GM23248 (cell line): ENCODE results near the gene C18orf32. TPM values are rescaled to one million over a fixed set of nuclear protein-coding genes. Genes with fewer than 3 reads are reported as not detected.
"Not testable (repeated sequence)": the region's sequence is repeated elsewhere in the genome, so short reads cannot be mapped to it uniquely, and the experiment has no call there.

ENCODE experiments used
- DNase-seq: peaks from one replicate; pipeline ENCODE4 v3.0.0-alpha.2; 2015
- H2AFZ ChIP-seq: fragments of 200-600 bp; sonication (generic); 2 replicates; pipeline ENCODE4 v1.6.1; 2016; ENCODE audit warnings: antibody characterized with exemption
- H3F3A ChIP-seq: fragments of 200-600 bp; sonication (generic); 2 replicates; pipeline ENCODE4 v1.6.1; 2016; ENCODE audit warnings: mild to moderate bottlenecking, antibody characterized with exemption, mixed run types; ENCODE audit not compliant: insufficient read depth
- H3K27ac ChIP-seq: fragments of 200-600 bp; sonication (generic); 2 replicates; pipeline ENCODE4 v1.5.1; 2016; ENCODE audit warnings: mild to moderate bottlenecking
- H3K27me3 ChIP-seq: fragments of 200-600 bp; sonication (generic); replicated peaks from 2 replicates; pipeline ENCODE4 v1.6.1; 2016; ENCODE audit warnings: mild to moderate bottlenecking; ENCODE audit not compliant: insufficient read depth
- H3K36me3 ChIP-seq: fragments of 200-600 bp; sonication (generic); 2 replicates; pipeline ENCODE4 v1.6.1; 2016; ENCODE audit warnings: low read depth, mild to moderate bottlenecking
- H3K4me1 ChIP-seq: fragments of 200-600 bp; sonication (generic); 2 replicates; pipeline ENCODE4 v1.6.1; 2016; ENCODE audit warnings: mild to moderate bottlenecking; ENCODE audit not compliant: insufficient read depth
- H3K4me2 ChIP-seq: fragments of 200-600 bp; sonication (generic); one replicate; pipeline ENCODE4 v1.6.1; 2016; ENCODE audit warnings: mild to moderate bottlenecking; ENCODE audit not compliant: unreplicated experiment
- H3K4me3 ChIP-seq: fragments of 200-600 bp; sonication (generic); 2 replicates; pipeline ENCODE4 v1.5.1; 2016; ENCODE audit warnings: mild to moderate bottlenecking
- H3K79me2 ChIP-seq: fragments of 200-600 bp; sonication (generic); 2 replicates; pipeline ENCODE4 v1.6.1; 2016; ENCODE audit warnings: mild to moderate bottlenecking; ENCODE audit not compliant: insufficient read depth
- H3K9ac ChIP-seq: fragments of 200-600 bp; sonication (generic); 2 replicates; pipeline ENCODE4 v1.6.1; 2016; ENCODE audit warnings: mild to moderate bottlenecking
- H3K9me2 ChIP-seq: fragments of 200-600 bp; sonication (generic); 2 replicates; pipeline ENCODE4 v1.6.1; 2016; ENCODE audit warnings: mixed run types, mild to moderate bottlenecking, moderate library complexity; ENCODE audit not compliant: insufficient read depth
- H3K9me3 ChIP-seq: fragments of 200-600 bp; sonication (generic); one replicate; pipeline ENCODE4 v1.6.1; 2017; ENCODE audit warnings: low read depth
- H4K20me1 ChIP-seq: fragments of 200-600 bp; sonication (generic); 2 replicates; pipeline ENCODE4 v1.6.0; 2016; ENCODE audit not compliant: insufficient read depth
- EZH2 ChIP-seq: fragments of 200-600 bp; sonication (generic); IDR thresholded peaks from 2 replicates; pipeline ENCODE4 v1.6.1; 2018; ENCODE audit warnings: antibody characterized with exemption, mild to moderate bottlenecking; ENCODE audit not compliant: insufficient read depth, poor library complexity, severe bottlenecking
- EZH2phosphoT487 ChIP-seq: fragments of 200-600 bp; sonication (generic); IDR thresholded peaks from 2 replicates; pipeline ENCODE4 v1.6.1; 2018; ENCODE audit warnings: antibody characterized with exemption, moderate library complexity, mild to moderate bottlenecking, low read depth; ENCODE audit not compliant: insufficient read depth
- WGBS, 2 experiments: methylation state at CpG; one replicate each; pipeline ENCODE4 v1.1.6; 2015 to 2017; ENCODE audit warnings: low lambda C conversion rate in 2 of 2, low coverage in 1 of 2; ENCODE audit errors: missing lambda C conversion rate in 2 of 2; 5-methylcytosine and 5-hydroxymethylcytosine counted together
- in situ Hi-C: fragments of 300-500 bp; cut with MboI; formaldehyde crosslinking; loops from 2 replicates; pipeline ENCODE4 v1.15.0; 2020
- polyA plus RNA-seq: library from polyadenylated mRNA; unstranded; fragments of >200 nt; fragmentation: Nextera tagmentation; extraction: Ambion mirVana; gene quantifications from 2 replicates; pipeline ENCODE4 v1.2.1, GENCODE V29; 2016
- total RNA-seq: library from RNA; depleted of rRNA; stranded (reverse); fragments of >200 nt; shearing (Covaris generic); gene quantifications from 2 replicates; pipeline ENCODE4 v1.2.3, GENCODE V29; 2014

C18orf32 gene
- total and polyA plus RNA-seq, 2 experiments from 2014 or later: 43.7 to 77.0 TPM

DNA sequence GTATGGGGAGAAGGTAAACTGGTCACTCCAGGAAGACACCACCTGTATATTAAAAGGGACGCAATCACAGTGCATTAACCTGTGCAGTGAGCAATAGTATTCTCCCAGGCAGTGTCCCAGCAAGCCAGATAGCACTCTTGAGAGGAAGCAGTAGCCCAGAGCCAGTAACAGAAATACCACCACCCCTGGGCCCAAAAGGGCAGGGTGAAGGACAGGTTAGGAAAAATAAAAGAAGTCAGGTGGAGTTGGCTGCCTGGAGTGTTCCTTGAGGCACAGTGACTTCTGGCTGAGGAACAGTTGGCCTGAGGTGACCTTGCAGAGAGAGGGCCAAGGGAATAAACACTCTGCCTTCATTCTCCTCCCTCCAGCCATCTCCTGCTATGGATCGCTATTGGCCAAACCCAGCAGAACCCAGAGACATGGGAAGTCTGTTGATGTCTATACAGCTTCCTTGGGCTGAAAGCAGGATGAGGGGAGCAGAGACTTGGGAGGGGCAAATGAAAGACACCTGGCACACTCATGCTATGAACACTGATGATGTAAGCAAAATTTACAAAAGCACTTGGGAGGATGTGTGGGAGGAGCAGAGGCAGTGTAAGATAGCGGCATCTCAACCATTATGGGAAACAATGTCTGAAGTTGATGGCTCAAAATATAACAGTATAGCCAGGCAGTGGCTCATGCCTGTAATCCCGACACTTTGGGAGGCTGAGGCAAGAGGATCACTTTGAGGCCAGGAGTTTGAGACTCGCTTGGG is 7.5 kb downstream of the C18orf32 start:
- H3K4me2 ChIP-seq: no peak overlapping the region
- TF ChIP-seq EZH2: no peak
- TF ChIP-seq EZH2phosphoT487: no peak
- H3K27ac ChIP-seq: no peak overlapping the region
- in situ Hi-C loops: no loop called here
- H3K27me3 ChIP-seq: no peaks in the 10 kb centered on the region
- peaks cover 23% of the 10 kb centered on the region for H3K36me3 ChIP-seq
- no peak overlapping the region for H3K9ac ChIP-seq
- no peaks in the 10 kb centered on the region for H3K9me3 ChIP-seq
- no peak overlapping the region for H2AFZ ChIP-seq
- no peaks in the 10 kb centered on the region for H4K20me1 ChIP-seq
- no peaks in the 10 kb centered on the region for H3F3A ChIP-seq
- no peak overlapping the region for H3K4me3 ChIP-seq
- no peak for DNase-seq
- 97 to 100% methylated on average over 5 of the region's 5 CpGs for WGBS, 2 experiments
- H3K79me2 ChIP-seq: peaks cover 25% of the 10 kb centered on the region
- H3K4me1 ChIP-seq: peaks cover 6% of the 10 kb centered on the region; the same call in 1 of the 2 replicates
- no peaks in the 10 kb centered on the region for H3K9me2 ChIP-seq

DNA sequence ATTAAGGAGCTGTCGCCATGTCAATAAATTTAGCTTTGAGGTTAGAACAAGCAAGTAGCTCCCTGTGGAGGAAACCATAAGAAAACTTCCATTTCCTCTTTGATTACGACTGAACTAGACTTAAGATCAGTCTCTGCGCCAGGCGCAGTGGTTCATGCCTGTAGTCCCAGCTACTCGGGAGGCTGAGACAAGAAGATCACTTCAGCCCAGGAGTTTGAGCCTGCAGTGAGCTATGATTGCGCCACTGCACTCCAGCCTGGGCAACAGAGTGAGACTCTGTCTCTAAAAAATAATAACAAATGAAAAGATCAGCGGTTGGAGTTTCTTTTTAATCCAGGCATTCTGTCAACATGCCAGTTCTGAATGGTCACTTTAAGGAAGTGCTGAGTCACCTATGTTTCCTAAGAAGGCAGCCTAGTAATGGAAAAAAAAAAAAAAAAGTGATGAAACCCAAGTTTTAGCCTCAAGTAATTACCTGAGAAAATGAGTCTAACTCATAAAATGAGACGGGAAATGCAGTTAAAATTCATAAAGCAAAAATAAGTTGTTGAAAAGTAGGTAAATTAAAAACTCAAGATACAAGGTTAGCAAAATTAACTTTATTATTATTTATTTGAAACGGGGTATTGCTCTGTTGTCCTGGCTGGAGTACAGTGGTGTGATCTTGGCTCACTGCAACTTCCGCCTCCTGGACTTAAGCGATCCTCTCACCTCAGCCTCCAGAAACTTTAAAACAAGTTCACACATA is 10.2 kb downstream of the C18orf32 start:
- in situ Hi-C loops: no loop called here
- peak; percentile 93 for DNase-seq
- Histone ChIP-seq H3K79me2 (0 out of 2 replicates have a peak, but pooled peaks cover 2% of the 10 kb centered on the region), H3K9me2 (no peaks in the 10 kb centered on the region), H3K27ac (peak overlapping the region; percentile 45), H3K9me3 (no peaks in the 10 kb centered on the region), H3F3A (no peaks in the 10 kb centered on the region), H3K4me2 (no peak overlapping the region), H3K27me3 (no peaks in the 10 kb centered on the region), H4K20me1 (no peaks in the 10 kb centered on the region), H2AFZ (no peak overlapping the region), H3K36me3 (peaks cover 8% of the 10 kb centered on the region; the same call in 1 of the 2 replicates), H3K9ac (peak overlapping the region; percentile 24; the same call in 1 of the 2 replicates), H3K4me1 (peaks cover 6% of the 10 kb centered on the region; the same call in 1 of the 2 replicates), H3K4me3 (no peak overlapping the region)
- TF ChIP-seq EZH2 (no peak), EZH2phosphoT487 (no peak)
- 79 to 82% methylated on average over 11 of the region's 11 CpGs for WGBS, 2 experiments

- H4K20me1 ChIP-seq, in situ Hi-C loops, H3K4me3 ChIP-seq, H3K36me3 ChIP-seq, H3K9me3 ChIP-seq, H2AFZ ChIP-seq, H3F3A ChIP-seq, H3K27me3 ChIP-seq, H3K27ac ChIP-seq, DNase-seq, H3K79me2 ChIP-seq, H3K4me2 ChIP-seq, H3K4me1 ChIP-seq, H3K9me2 ChIP-seq, H3K9ac ChIP-seq: not testable (repeated sequence)
- 98 to 99% methylated on average over 6 of the region's 6 CpGs for WGBS, 2 experiments
Measured at GRCh38 chr18:49474935-49475334, 12.1 kb downstream of the C18orf32 start.

- no peak for DNase-seq
- no peaks in the 10 kb centered on the region for H3K79me2 ChIP-seq
- H2AFZ ChIP-seq: no peak overlapping the region
- no peaks in the 10 kb centered on the region for H4K20me1 ChIP-seq
- in situ Hi-C loops: no loop called here
- H3K4me3 ChIP-seq: no peak overlapping the region
- WGBS, 2 experiments: 56 to 58% methylated on average over 4 of the region's 4 CpGs
- no peaks in the 10 kb centered on the region for H3K27me3 ChIP-seq
- no peaks in the 10 kb centered on the region for H3K36me3 ChIP-seq
- no peak overlapping the region for H3K27ac ChIP-seq
- peaks cover 6% of the 10 kb centered on the region; the same call in 1 of the 2 replicates for H3K4me1 ChIP-seq
- H3K9ac ChIP-seq: no peak overlapping the region
- H3K9me2 ChIP-seq: no peaks in the 10 kb centered on the region
- no peaks in the 10 kb centered on the region for H3K9me3 ChIP-seq
- H3K4me2 ChIP-seq: no peak overlapping the region
- no peaks in the 10 kb centered on the region for H3F3A ChIP-seq
- no peak for TF ChIP-seq EZH2phosphoT487
- TF ChIP-seq EZH2: no peak
Measured at GRCh38 chr18:49473721-49474120, 13.3 kb downstream of the C18orf32 start.
